Stimulated activated CD8-positive, alpha-beta memory T cell treated with anti-CD3 and anti-CD28 coated beads, Interleukin-7, amount 100 ng/mL, for 1 hour (primary cell): ENCODE results near the gene TOR2A.
A peak's percentile ranks its signal among the peaks of the same experiment; 100 is the strongest.
"Not testable (repeated sequence)": the region's sequence is repeated elsewhere in the genome, so short reads cannot be mapped to it uniquely, and the experiment has no call there.

Experiments
- DNase-seq, 2 donors: peaks; one replicate each; pipeline ENCODE4 v3.0.0-alpha.2; 2020; ENCODE audit warnings: low read depth in 2 of 2

TOR2A gene

GRCh38 chr9:127734747-127735529, at the start of gene TOR2A:
TSS of gene TOR2A (minus strand) at chr9:127735294. CDS start at chr9:127735270, 24 bp downstream.
- DNase-seq, result peak; percentile 97

- DNase-seq, result peak; percentile 41 to 48
These were observed 48.3 kb upstream of the TOR2A start for GRCh38 chr9:127783111-127784008.

GRCh38 chr9:127781806-127782205, 46.7 kb upstream of the TOR2A start:
- DNase-seq, result no peak

- DNase-seq, result not testable (repeated sequence)
These were observed 45.8 kb upstream of the TOR2A start for GRCh38 chr9:127780909-127781308.

GRCh38 chr9:127780126-127780885, 45.2 kb upstream of the TOR2A start:
- no peak for DNase-seq

- DNase-seq, result no peak
These were observed 44.3 kb upstream of the TOR2A start for GRCh38 chr9:127779136-127779981.

GRCh38 chr9:127778280-127779135, 43.4 kb upstream of the TOR2A start, which contains the start of gene SH2D3C:
TSS of gene SH2D3C (minus strand) at chr9:127778666. CDS start at chr9:127778627, 39 bp downstream.
- DNase-seq, result no peak

- no peak for DNase-seq
These were observed 42.4 kb upstream of the TOR2A start for GRCh38 chr9:127777368-127777980.

GRCh38 chr9:127776924-127777289, 41.8 kb upstream of the TOR2A start:
- no peak for DNase-seq

GRCh38 chr9:127776195-127776923, 41.3 kb upstream of the TOR2A start:
- DNase-seq, result peak; percentile 37 to 56

- DNase-seq, result no peak
These were observed 38.9 kb upstream of the TOR2A start for GRCh38 chr9:127773981-127774380.

GRCh38 chr9:127773272-127773671, 38.2 kb upstream of the TOR2A start:
- no peak for DNase-seq

- DNase-seq, result no peak
These were observed 37.5 kb upstream of the TOR2A start for GRCh38 chr9:127772603-127773002.

GRCh38 chr9:127771570-127772189, 36.6 kb upstream of the TOR2A start:
- DNase-seq, result no peak

GRCh38 chr9:127770905-127771569, 35.9 kb upstream of the TOR2A start:
- DNase-seq, result peak; percentile 84 to 88

- DNase-seq, result no peak
These were observed 35.5 kb upstream of the TOR2A start for GRCh38 chr9:127770583-127770904.

- no peak for DNase-seq
These were observed 35.0 kb upstream of the TOR2A start for GRCh38 chr9:127769929-127770582.
